ENCODE measurements around the gene HLA-DQB2.
"Not testable (repeated sequence)": the region's sequence is repeated elsewhere in the genome, so short reads cannot be mapped to it uniquely, and the experiment has no call there.

DNA sequence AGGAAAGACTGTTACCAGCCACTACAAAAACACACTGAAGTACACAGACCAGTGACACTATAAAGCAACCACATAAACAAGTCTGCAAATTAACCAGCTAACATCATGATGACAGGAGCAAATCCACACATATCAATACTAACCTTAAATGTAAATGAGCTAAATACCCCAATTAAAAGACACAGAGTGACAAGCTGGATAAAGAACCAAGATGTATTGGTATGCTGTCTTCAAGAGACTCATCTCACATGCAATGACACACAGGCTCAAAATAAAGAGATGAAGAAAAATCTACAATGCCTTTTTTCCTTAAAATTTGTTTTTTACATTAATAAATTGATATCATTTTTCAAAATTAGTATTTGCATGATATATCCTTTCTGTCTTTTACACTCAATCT lies 19.6 kb upstream of the HLA-DQB2 start:
- TF ChIP-seq, protein P1, sequence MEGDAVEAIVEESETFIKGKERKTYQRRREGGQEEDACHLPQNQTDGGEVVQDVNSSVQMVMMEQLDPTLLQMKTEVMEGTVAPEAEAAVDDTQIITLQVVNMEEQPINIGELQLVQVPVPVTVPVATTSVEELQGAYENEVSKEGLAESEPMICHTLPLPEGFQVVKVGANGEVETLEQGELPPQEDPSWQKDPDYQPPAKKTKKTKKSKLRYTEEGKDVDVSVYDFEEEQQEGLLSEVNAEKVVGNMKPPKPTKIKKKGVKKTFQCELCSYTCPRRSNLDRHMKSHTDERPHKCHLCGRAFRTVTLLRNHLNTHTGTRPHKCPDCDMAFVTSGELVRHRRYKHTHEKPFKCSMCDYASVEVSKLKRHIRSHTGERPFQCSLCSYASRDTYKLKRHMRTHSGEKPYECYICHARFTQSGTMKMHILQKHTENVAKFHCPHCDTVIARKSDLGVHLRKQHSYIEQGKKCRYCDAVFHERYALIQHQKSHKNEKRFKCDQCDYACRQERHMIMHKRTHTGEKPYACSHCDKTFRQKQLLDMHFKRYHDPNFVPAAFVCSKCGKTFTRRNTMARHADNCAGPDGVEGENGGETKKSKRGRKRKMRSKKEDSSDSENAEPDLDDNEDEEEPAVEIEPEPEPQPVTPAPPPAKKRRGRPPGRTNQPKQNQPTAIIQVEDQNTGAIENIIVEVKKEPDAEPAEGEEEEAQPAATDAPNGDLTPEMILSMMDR (IDR thresholded peaks at IDR 0.05), result not testable (repeated sequence)
- not testable (repeated sequence) for TF ChIP-seq POLR2A (IDR thresholded peaks at IDR 0.05)

All from uterus (tissue), 2 donors.